Effector memory CD4-positive, alpha-beta T cell (primary cell): Measurements from ENCODE around the gene PAK5.

Experiments used
- DNase-seq, 3 donors: peaks; one replicate each; pipeline ENCODE4 v3.0.0-alpha.2; 2020
- H3K27ac ChIP-seq: 2 replicates; pipeline ENCODE4 v1.7.0; 2013; ENCODE audit warnings: mild to moderate bottlenecking, low read length, moderate library complexity; ENCODE audit not compliant: insufficient read depth, poor library complexity, severe bottlenecking
- H3K27me3 ChIP-seq: replicated peaks from 2 replicates; pipeline ENCODE4 v1.7.0; 2013; ENCODE audit warnings: mild to moderate bottlenecking, low read length; ENCODE audit not compliant: insufficient read depth, control insufficient read depth, poor library complexity, severe bottlenecking
- H3K36me3 ChIP-seq: 2 replicates; pipeline ENCODE4 v1.7.0; 2013; ENCODE audit warnings: mild to moderate bottlenecking, low read length, moderate library complexity; ENCODE audit not compliant: control insufficient read depth, insufficient read depth
- H3K4me1 ChIP-seq: 2 replicates; pipeline ENCODE4 v1.7.0; 2013; ENCODE audit warnings: low read length, mild to moderate bottlenecking; ENCODE audit not compliant: control insufficient read depth, insufficient read depth, poor library complexity, severe bottlenecking
- H3K4me3 ChIP-seq: 2 replicates; pipeline ENCODE4 v1.7.0; 2013; ENCODE audit warnings: low read length, low read depth, mild to moderate bottlenecking; ENCODE audit not compliant: insufficient read depth, poor library complexity, severe bottlenecking
- H3K9me3 ChIP-seq: 2 replicates; pipeline ENCODE4 v1.7.0; 2013; ENCODE audit warnings: mild to moderate bottlenecking, low read length, moderate library complexity; ENCODE audit not compliant: control insufficient read depth

The PAK5 gene

DNA sequence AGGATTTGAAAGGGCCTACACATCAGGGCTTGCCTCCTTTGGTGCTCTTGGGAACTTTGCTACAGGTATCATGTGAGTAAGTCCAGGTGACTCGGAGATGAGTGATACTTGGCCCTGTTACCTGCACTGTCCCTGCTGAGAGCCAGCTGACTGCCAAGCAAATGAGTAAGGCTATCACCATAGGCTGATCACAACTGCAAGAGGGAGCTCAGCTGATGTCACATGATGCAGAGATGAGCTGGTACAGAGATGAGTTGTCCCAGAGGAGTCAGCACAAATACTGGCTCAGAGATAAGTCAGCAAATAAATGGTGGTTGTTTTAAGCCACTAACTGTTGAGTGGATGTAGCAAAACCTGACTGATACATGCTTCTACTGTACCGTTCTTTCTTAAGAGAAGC is 283.1 kb downstream of the PAK5 start:
- Histone ChIP-seq H3K4me3 (no peak overlapping the region), H3K4me1 (no peaks in the 10 kb centered on the region), H3K9me3 (no peaks in the 10 kb centered on the region), H3K27me3 (no peaks in the 10 kb centered on the region), H3K27ac (no peak overlapping the region), H3K36me3 (no peaks in the 10 kb centered on the region)
- DNase-seq: no peak

DNA sequence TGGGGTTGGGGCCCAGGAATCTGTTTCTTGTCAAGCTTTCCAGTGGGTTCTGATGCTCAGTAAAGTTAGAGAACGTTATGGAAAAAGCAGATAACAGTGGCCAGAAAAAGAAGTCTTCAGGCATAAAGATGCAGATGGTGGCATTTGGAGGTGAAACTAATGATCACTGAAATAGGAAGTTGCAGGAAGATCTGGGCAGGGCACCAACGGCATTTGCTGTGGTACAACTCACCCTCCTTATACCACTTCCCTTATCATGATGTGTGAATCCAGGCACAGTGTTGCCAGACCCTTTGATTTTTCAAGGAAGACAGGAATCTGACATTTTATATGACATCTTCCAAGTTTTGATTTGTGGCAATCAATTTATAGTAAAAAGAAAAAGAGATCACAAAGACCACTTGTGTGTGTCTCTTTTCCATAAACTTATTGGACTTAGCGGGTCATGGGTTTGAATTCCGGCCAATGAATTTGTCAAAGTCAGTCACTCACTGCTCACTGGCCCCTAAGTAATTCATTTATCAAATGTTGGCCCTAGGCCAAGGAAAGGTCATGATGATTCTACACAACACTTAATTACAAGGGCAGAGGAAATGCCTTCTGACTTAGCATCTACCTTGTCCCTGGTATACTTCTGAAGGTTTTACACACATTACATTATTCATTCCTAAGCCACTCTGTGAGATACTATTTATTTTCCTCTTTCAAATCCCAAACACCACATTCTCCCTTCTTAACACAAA is 286.9 kb downstream of the PAK5 start:
- H3K27ac ChIP-seq: no peak overlapping the region
- no peaks in the 10 kb centered on the region for H3K27me3 ChIP-seq
- no peaks in the 10 kb centered on the region for H3K4me1 ChIP-seq
- no peak overlapping the region for H3K4me3 ChIP-seq
- DNase-seq: no peak
- H3K9me3 ChIP-seq: no peaks in the 10 kb centered on the region
- H3K36me3 ChIP-seq: no peaks in the 10 kb centered on the region

DNA sequence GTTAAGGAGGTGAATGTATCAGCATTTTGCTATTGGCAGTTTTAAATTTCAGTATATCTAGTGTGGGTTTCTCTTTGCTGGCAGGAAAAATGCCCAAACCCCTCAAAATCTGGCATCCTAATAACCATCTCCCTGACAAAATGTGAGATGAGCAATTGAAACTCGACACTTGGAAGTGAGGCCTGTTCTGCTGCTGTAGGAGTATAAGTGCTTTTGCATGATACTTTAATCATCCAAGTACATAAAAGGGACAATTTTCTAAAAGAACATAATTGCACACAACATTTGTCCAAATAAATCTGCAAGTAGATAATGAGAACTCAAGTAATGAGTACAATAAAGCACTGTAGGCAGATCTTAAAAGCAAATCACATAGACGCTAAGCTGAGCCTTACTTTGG is 288.0 kb downstream of the PAK5 start:
- Histone ChIP-seq H3K9me3 (no peaks in the 10 kb centered on the region), H3K27me3 (no peaks in the 10 kb centered on the region), H3K4me1 (no peaks in the 10 kb centered on the region), H3K27ac (no peak overlapping the region), H3K36me3 (no peaks in the 10 kb centered on the region), H3K4me3 (no peak overlapping the region)
- DNase-seq: no peak

DNA sequence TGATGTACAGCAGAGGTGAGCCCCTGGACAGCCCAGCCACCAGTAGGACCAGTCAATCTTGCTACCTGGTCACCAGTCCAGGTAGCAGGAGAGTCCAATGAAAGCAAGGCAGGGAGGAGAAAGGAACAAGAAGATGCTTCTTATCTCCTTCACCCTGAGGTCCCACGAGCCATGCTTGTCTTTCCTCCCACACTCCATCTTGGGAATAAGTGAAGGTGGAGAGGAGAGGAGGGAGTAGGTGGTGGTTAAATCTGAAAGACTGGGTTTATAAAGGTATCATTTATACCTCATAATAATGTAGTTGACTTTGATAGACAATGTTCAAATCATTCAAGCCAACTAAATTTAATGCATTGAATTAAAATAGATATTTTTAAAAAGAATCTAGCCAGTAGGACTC is 288.6 kb downstream of the PAK5 start:
- H3K36me3 ChIP-seq: no peaks in the 10 kb centered on the region
- H3K27ac ChIP-seq: no peak overlapping the region
- H3K9me3 ChIP-seq: no peaks in the 10 kb centered on the region
- H3K27me3 ChIP-seq: no peaks in the 10 kb centered on the region
- DNase-seq: no peak
- no peaks in the 10 kb centered on the region for H3K4me1 ChIP-seq
- H3K4me3 ChIP-seq: no peak overlapping the region

DNA sequence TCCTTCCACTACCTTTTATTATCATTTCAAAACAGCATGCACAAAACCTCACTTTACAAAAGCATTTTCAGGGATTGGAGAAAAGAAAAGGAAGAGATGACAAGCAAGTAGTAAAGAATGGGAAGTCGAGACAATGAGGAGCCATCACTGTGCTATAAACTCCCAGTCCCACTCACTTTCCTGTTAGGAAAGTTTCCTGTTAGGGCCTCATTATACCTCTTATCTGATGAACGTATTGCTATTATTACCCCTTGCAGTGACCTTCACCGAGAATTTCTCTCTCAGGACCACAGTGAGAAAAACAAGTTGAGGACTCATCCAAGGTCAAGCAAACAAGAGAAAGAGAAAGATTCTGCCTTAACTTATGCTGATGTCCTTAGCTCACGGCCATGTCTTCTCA is 295.7 kb downstream of the PAK5 start:
- no peaks in the 10 kb centered on the region for H3K36me3 ChIP-seq
- DNase-seq: no peak
- no peak overlapping the region for H3K4me3 ChIP-seq
- H3K27me3 ChIP-seq: no peaks in the 10 kb centered on the region
- H3K4me1 ChIP-seq: no peaks in the 10 kb centered on the region
- no peak overlapping the region for H3K27ac ChIP-seq
- H3K9me3 ChIP-seq: no peaks in the 10 kb centered on the region

DNA sequence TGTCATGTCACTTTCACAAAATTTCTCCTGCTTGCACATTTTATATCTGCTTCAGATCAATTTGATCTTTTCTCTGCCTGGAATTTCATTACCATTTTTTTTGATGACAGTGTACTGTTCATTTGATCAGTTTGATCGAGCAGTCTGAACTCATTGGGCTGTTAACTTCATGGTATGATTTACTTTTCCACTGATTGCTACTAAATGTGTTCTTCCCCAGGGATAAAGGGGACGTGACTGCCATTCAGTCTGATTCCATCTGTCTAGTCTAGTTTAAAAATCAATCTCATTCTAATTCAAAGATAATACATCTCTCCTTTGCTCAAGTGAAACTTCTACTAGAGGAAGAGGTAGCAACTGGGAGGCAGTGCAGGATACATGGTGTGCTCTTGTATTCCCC is 303.4 kb downstream of the PAK5 start:
- H3K36me3 ChIP-seq: no peaks in the 10 kb centered on the region
- H3K4me3 ChIP-seq: no peak overlapping the region
- H3K27me3 ChIP-seq: no peaks in the 10 kb centered on the region
- no peak overlapping the region for H3K27ac ChIP-seq
- H3K4me1 ChIP-seq: no peaks in the 10 kb centered on the region
- no peak for DNase-seq
- H3K9me3 ChIP-seq: no peaks in the 10 kb centered on the region

DNA sequence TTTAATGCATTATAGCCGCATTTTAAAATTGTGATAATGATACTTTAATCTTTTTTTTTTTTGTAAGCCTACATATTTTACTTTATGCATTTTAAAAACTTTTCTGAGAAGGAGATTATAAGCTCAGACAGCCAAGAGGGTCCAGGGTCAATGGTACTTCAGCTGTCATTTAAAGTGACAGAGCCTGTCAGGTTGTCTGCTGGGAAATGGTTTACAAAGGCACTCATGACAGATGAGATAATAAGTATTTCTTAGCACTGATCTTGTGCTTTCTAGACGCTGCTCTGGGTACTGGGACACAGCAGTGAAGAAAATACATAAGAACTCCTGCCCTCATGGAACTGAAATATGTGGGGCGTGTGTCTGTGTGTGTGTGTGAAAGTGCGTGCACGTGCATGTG is 304.9 kb downstream of the PAK5 start:
- H3K9me3 ChIP-seq: no peaks in the 10 kb centered on the region
- DNase-seq: no peak
- H3K36me3 ChIP-seq: no peaks in the 10 kb centered on the region
- no peaks in the 10 kb centered on the region for H3K27me3 ChIP-seq
- H3K4me1 ChIP-seq: no peaks in the 10 kb centered on the region
- no peak overlapping the region for H3K27ac ChIP-seq
- H3K4me3 ChIP-seq: no peak overlapping the region

DNA sequence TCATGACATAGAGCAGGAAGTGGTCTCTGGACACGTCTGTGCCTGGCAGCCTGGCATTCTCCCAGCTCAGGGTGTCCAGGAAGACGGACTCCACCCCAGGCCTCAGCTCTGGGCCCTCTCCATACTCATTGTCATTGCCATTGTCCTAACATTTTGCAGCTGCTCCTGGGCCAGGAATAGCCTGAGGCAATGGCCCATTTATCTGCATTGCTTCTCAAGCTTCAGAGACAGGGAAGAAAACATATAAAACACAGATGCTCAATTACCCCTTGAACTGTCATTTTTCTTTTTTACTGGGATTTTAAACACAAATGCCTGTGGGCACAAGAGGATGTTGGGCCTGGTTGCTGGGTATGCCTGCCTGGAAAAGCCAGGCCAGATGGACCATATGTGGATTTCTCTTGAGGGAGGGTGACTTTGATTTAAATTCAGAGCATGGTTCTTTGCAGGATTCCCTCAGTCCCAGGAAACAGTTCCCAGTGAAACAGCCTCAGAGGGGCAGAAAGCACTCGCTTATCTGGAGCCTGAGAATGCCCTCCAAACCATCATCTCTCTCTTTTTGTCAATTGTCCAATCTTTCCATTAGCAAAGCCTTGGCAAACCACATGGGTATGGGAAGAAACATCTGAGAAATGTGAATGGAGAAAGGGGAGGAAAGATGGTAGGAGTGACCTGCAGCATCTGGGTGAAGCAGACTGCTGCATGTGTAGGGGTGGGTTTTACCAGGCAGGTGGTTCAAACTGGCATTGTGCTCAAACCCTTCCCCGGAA is 306.6 kb downstream of the PAK5 start:
- no peak for DNase-seq
- no peaks in the 10 kb centered on the region for H3K4me1 ChIP-seq
- H3K27me3 ChIP-seq: no peaks in the 10 kb centered on the region
- no peaks in the 10 kb centered on the region for H3K9me3 ChIP-seq
- no peak overlapping the region for H3K4me3 ChIP-seq
- no peaks in the 10 kb centered on the region for H3K36me3 ChIP-seq
- H3K27ac ChIP-seq: no peak overlapping the region

DNA sequence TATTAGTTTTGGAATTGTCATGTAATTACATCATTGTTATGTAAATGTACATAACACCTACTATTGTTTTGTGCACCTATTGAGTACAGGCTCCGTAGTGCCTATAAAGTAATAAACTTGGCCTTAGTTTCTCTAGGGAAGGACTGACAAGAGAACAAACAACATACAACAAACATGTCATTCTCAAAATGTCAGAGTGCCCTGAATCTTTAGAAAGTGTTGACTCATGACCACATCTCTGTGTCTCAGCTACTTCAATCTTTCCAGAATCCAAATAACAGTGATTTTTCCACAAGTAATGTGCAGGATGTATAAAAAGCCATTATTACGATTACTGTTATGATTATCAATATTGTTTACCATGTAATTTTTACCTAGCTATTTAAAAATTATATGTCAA is 307.3 kb downstream of the PAK5 start:
- Histone ChIP-seq H3K27me3 (no peaks in the 10 kb centered on the region), H3K9me3 (no peaks in the 10 kb centered on the region), H3K27ac (no peak overlapping the region), H3K4me3 (no peak overlapping the region), H3K36me3 (no peaks in the 10 kb centered on the region), H3K4me1 (no peaks in the 10 kb centered on the region)
- DNase-seq: no peak

DNA sequence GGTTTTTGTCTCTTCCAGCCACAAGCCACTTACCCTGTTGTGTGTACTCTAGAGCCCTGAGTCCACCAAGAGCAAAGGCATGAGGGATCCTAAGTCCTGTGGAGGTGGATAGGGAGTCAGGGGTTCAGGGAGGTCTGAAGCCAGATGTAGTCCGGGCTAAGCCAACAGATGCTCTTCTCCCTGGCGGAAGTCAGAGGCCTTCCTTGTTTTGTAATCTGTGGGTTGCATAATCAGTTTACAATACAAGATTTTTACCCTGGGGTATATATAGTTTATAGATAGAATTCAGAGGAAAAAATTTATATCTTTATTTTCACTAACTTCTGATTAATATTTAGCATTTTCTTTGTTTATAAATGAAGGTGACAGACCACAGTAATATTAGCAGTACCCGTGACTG is 315.2 kb downstream of the PAK5 start:
- H3K27me3 ChIP-seq: no peaks in the 10 kb centered on the region
- H3K9me3 ChIP-seq: no peaks in the 10 kb centered on the region
- no peaks in the 10 kb centered on the region for H3K36me3 ChIP-seq
- DNase-seq: no peak
- H3K27ac ChIP-seq: no peak overlapping the region
- H3K4me3 ChIP-seq: no peak overlapping the region
- H3K4me1 ChIP-seq: no peaks in the 10 kb centered on the region
